ENCODE results near the gene PRRG2. TPM values are rescaled to one million over a fixed set of nuclear protein-coding genes. Genes with fewer than 3 reads are reported as not detected.

Gene PRRG2
- total and polyA plus RNA-seq, 2 experiments from 2014 or later, result 2.0 to 3.8 TPM

- no peak overlapping the region for H2AFZ ChIP-seq
- H3K36me3 Mint-ChIP-seq (ENCODE audit: low read depth), result peaks cover 52% of the 10 kb centered on the region
- TF ChIP-seq EZH2phosphoT487 (IDR thresholded peaks at IDR 0.05; ENCODE audit: unreplicated experiment), result no peak
- TF ChIP-seq CTCF (conservative IDR thresholded peaks at IDR 0.05; ENCODE audit: low read depth in 2 of 2), result no peak
- TF ChIP-seq, protein P1, sequence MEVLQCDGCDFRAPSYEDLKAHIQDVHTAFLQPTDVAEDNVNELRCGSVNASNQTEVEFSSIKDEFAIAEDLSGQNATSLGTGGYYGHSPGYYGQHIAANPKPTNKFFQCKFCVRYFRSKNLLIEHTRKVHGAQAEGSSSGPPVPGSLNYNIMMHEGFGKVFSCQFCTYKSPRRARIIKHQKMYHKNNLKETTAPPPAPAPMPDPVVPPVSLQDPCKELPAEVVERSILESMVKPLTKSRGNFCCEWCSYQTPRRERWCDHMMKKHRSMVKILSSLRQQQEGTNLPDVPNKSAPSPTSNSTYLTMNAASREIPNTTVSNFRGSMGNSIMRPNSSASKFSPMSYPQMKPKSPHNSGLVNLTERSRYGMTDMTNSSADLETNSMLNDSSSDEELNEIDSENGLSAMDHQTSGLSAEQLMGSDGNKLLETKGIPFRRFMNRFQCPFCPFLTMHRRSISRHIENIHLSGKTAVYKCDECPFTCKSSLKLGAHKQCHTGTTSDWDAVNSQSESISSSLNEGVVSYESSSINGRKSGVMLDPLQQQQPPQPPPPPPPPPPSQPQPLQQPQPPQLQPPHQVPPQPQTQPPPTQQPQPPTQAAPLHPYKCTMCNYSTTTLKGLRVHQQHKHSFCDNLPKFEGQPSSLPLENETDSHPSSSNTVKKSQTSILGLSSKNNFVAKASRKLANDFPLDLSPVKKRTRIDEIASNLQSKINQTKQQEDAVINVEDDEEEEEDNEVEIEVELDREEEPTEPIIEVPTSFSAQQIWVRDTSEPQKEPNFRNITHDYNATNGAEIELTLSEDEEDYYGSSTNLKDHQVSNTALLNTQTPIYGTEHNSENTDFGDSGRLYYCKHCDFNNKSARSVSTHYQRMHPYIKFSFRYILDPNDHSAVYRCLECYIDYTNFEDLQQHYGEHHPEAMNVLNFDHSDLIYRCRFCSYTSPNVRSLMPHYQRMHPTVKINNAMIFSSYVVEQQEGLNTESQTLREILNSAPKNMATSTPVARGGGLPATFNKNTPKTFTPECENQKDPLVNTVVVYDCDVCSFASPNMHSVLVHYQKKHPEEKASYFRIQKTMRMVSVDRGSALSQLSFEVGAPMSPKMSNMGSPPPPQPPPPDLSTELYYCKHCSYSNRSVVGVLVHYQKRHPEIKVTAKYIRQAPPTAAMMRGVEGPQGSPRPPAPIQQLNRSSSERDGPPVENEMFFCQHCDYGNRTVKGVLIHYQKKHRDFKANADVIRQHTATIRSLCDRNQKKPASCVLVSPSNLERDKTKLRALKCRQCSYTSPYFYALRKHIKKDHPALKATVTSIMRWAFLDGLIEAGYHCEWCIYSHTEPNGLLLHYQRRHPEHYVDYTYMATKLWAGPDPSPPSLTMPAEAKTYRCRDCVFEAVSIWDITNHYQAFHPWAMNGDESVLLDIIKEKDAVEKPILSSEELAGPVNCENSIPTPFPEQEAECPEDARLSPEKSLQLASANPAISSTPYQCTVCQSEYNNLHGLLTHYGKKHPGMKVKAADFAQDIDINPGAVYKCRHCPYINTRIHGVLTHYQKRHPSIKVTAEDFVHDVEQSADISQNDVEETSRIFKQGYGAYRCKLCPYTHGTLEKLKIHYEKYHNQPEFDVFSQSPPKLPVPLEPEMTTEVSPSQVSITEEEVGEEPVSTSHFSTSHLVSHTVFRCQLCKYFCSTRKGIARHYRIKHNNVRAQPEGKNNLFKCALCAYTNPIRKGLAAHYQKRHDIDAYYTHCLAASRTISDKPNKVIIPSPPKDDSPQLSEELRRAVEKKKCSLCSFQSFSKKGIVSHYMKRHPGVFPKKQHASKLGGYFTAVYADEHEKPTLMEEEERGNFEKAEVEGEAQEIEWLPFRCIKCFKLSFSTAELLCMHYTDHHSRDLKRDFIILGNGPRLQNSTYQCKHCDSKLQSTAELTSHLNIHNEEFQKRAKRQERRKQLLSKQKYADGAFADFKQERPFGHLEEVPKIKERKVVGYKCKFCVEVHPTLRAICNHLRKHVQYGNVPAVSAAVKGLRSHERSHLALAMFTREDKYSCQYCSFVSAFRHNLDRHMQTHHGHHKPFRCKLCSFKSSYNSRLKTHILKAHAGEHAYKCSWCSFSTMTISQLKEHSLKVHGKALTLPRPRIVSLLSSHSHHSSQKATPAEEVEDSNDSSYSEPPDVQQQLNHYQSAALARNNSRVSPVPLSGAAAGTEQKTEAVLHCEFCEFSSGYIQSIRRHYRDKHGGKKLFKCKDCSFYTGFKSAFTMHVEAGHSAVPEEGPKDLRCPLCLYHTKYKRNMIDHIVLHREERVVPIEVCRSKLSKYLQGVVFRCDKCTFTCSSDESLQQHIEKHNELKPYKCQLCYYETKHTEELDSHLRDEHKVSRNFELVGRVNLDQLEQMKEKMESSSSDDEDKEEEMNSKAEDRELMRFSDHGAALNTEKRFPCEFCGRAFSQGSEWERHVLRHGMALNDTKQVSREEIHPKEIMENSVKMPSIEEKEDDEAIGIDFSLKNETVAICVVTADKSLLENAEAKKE (CRISPR knock-in tag; IDR thresholded peaks at IDR 0.05), result no peak
- H3F3A ChIP-seq (replicated peaks; ENCODE audit: low read depth), result peaks cover 29% of the 10 kb centered on the region
- H3K4me3 Mint-ChIP-seq, result no peak overlapping the region
- H3K27ac Mint-ChIP-seq, result no peak overlapping the region
- no peak overlapping the region for H3K4me3 ChIP-seq
- H3K36me3 ChIP-seq (ENCODE audit: insufficient read depth), result peaks cover 7% of the 10 kb centered on the region; the same call in 1 of the 2 replicates
- no peak for ATAC-seq
- H3K4me1 ChIP-seq (ENCODE audit: insufficient read depth), result peaks cover 5% of the 10 kb centered on the region; the same call in 1 of the 2 replicates
- H3K9me3 Mint-ChIP-seq, result no peaks in the 10 kb centered on the region
- H3K27me3 Mint-ChIP-seq (ENCODE audit: insufficient read depth, low read depth, poor library complexity), result peaks cover 18% of the 10 kb centered on the region
- H3K4me1 Mint-ChIP-seq, result peaks cover 7% of the 10 kb centered on the region
- H3K27me3 ChIP-seq (ENCODE audit: insufficient read depth), result no peaks in the 10 kb centered on the region
- peaks cover 21% of the 10 kb centered on the region for H4K20me1 ChIP-seq (replicated peaks; ENCODE audit: insufficient read depth)
- H3K4me2 ChIP-seq, result no peak overlapping the region
- DNase-seq (ENCODE audit: low spot score), result no peak
- H3K27ac ChIP-seq (ENCODE audit: low read depth), result no peak overlapping the region
- H3K79me2 ChIP-seq (replicated peaks; ENCODE audit: insufficient read depth), result peaks cover 6% of the 10 kb centered on the region
- H3K9me2 ChIP-seq (ENCODE audit: insufficient read depth), result no peaks in the 10 kb centered on the region
Measured at GRCh38 chr19:49626226-49626625, 45.1 kb downstream of the PRRG2 start.

GRCh38 chr19:49629659-49630058 is 48.5 kb downstream of the PRRG2 start:
- H3K27ac ChIP-seq (ENCODE audit: low read depth), result 0 out of 2 replicates have a peak overlapping the region, but pooled peaks have one; percentile 39
- peaks cover 28% of the 10 kb centered on the region for H3K36me3 Mint-ChIP-seq (ENCODE audit: low read depth)
- H3K9me3 Mint-ChIP-seq, result no peaks in the 10 kb centered on the region; the same call in 2 of the 3 replicates
- DNase-seq (ENCODE audit: low spot score) (no peak), ATAC-seq (no peak)
- H3K27ac Mint-ChIP-seq, result no peak overlapping the region
- H3K4me3 ChIP-seq, result no peak overlapping the region
- no peaks in the 10 kb centered on the region for H3K27me3 ChIP-seq (ENCODE audit: insufficient read depth)
- peaks cover 10% of the 10 kb centered on the region for H4K20me1 ChIP-seq (replicated peaks; ENCODE audit: insufficient read depth)
- peaks cover 5% of the 10 kb centered on the region; the same call in 1 of the 2 replicates for H3K4me1 ChIP-seq (ENCODE audit: insufficient read depth)
- H3K4me3 Mint-ChIP-seq, result no peak overlapping the region; the same call in 2 of the 3 replicates
- no peak overlapping the region for H2AFZ ChIP-seq
- H3K36me3 ChIP-seq (ENCODE audit: insufficient read depth), result peaks cover 7% of the 10 kb centered on the region; the same call in 1 of the 2 replicates
- H3K4me2 ChIP-seq, result no peak overlapping the region
- peaks cover 31% of the 10 kb centered on the region for H3F3A ChIP-seq (replicated peaks; ENCODE audit: low read depth)
- H3K9me2 ChIP-seq (ENCODE audit: insufficient read depth), result no peaks in the 10 kb centered on the region
- H3K27me3 Mint-ChIP-seq (ENCODE audit: insufficient read depth, low read depth, poor library complexity), result peaks cover 14% of the 10 kb centered on the region
- H3K79me2 ChIP-seq (replicated peaks; ENCODE audit: insufficient read depth), result no peaks in the 10 kb centered on the region
- H3K4me1 Mint-ChIP-seq, result peaks cover 7% of the 10 kb centered on the region
- TF ChIP-seq STAT1 (IDR thresholded peaks at IDR 0.05; ENCODE audit: unreplicated experiment), result no peak
- TF ChIP-seq CREB1 (CRISPR knock-in tag; IDR thresholded peaks at IDR 0.05; ENCODE audit: low read depth), result no peak
